Uterus (tissue), 4 donors: ENCODE results near the gene CCDC148. TPM values are rescaled to one million over a fixed set of nuclear protein-coding genes. Genes with fewer than 3 reads are reported as not detected.
"Not testable (repeated sequence)": the region's sequence is repeated elsewhere in the genome, so short reads cannot be mapped to it uniquely, and the experiment has no call there.

ENCODE experiments used
- DNase-seq, 2 donors: peaks; one replicate each; pipeline ENCODE4 v3.0.0-alpha.2; 2019 to 2020
- H3K27ac ChIP-seq, 2 donors: fragments of 200-600 bp; sonication (generic); 1 replicate in 1 of 2; 2 replicates in 1 of 2; pipeline ENCODE4 v1.5.1; 2016 to 2018
- H3K27me3 ChIP-seq, 2 donors: fragments of 200-600 bp; sonication (generic); one replicate each; pipeline ENCODE4 v1.5.1; 2018 to 2019; ENCODE audit warnings: control low read depth in 1 of 2
- H3K36me3 ChIP-seq, 2 donors: fragments of 200-600 bp; sonication (generic); one replicate each; pipeline ENCODE4 v1.5.1; 2019; ENCODE audit warnings: control low read depth in 1 of 2
- H3K4me1 ChIP-seq, 2 donors: fragments of 200-600 bp; sonication (generic); one replicate each; pipeline ENCODE4 v1.5.1; 2018 to 2019; ENCODE audit warnings: control low read depth in 1 of 2
- H3K4me3 ChIP-seq, 2 donors: fragments of 200-600 bp; sonication (generic); 1 replicate in 1 of 2; 2 replicates in 1 of 2; pipeline ENCODE4 v1.5.1; 2018 to 2019; ENCODE audit warnings: mild to moderate bottlenecking in 1 of 2
- H3K9me3 ChIP-seq, 2 donors: fragments of 200-600 bp; sonication (generic); one replicate each; pipeline ENCODE4 v1.5.1; 2019; ENCODE audit warnings: control low read depth in 1 of 2
- CTCF ChIP-seq, 4 experiments: fragments of 200-600 bp in 2 of 4; fragments of 450-650 bp in 2 of 4; sonication (generic) in 2 of 4; IDR thresholded peaks; one replicate each; pipeline ENCODE4 v1.5.1; 2016 to 2019; ENCODE audit warnings: antibody characterized with exemption in 4 of 4, mild to moderate bottlenecking in 2 of 4, moderate library complexity in 1 of 4
- POLR2A ChIP-seq, 2 donors: fragments of 450-650 bp; IDR thresholded peaks; one replicate each; pipeline ENCODE4 v1.6.1; 2016; ENCODE audit warnings: antibody characterized with exemption in 2 of 2, mild to moderate bottlenecking in 1 of 2, moderate library complexity in 1 of 2
- intact Hi-C: fragments of 100-400 bp; cut with DNase I; formaldehyde crosslinking; loops from one replicate; pipeline ENCODE4 v1.15.1; 2023; ENCODE audit warnings: low total_unique reads
- total RNA-seq, 4 donors: library from RNA; depleted of rRNA in 3 of 4; stranded (reverse); fragments of >200 nt in 3 of 4; gene quantifications; one replicate each; pipeline versions ENCODE4 v1.1.0 to v1.2.4, GENCODE V29; 2014 to 2023
- donor health status: DM: yes; HTN: yes; CAD: no.

Gene CCDC148
- total RNA-seq, 4 donors from 2014 or later = 0.77 to 9.7 (median 3.0) TPM; not detected in 1

GRCh38 chr2:158232476-158232875 is 224.1 kb downstream of the CCDC148 start:
- Histone ChIP-seq H3K36me3 (no peaks in the 10 kb centered on the region), H3K4me1 (no peaks in the 10 kb centered on the region), H3K4me3 (no peak overlapping the region), H3K27me3 (no peaks in the 10 kb centered on the region), H3K27ac (no peak overlapping the region), H3K9me3 (no peaks in the 10 kb centered on the region)
- no peak for TF ChIP-seq POLR2A (IDR thresholded peaks at IDR 0.05)
- TF ChIP-seq CTCF (IDR thresholded peaks at IDR 0.05) = no peak
- no peak for DNase-seq
- intact Hi-C loops = no loop called here

GRCh38 chr2:158228943-158229508 is 227.5 kb downstream of the CCDC148 start:
- H3K4me1 ChIP-seq = no peaks in the 10 kb centered on the region
- no peaks in the 10 kb centered on the region for H3K27me3 ChIP-seq
- DNase-seq = no peak
- no peaks in the 10 kb centered on the region for H3K9me3 ChIP-seq
- intact Hi-C loops = no loop called here
- TF ChIP-seq POLR2A (IDR thresholded peaks at IDR 0.05) = no peak
- no peak for TF ChIP-seq CTCF (IDR thresholded peaks at IDR 0.05)
- no peaks in the 10 kb centered on the region for H3K36me3 ChIP-seq
- H3K4me3 ChIP-seq = no peak overlapping the region
- H3K27ac ChIP-seq = no peak overlapping the region

- H3K4me1 ChIP-seq, H3K27me3 ChIP-seq, H3K4me3 ChIP-seq, DNase-seq, intact Hi-C loops, H3K27ac ChIP-seq, H3K36me3 ChIP-seq, H3K9me3 ChIP-seq: not testable (repeated sequence)
Observed at GRCh38 chr2:158223066-158223465, 233.5 kb downstream of the CCDC148 start.

- no peak for DNase-seq
- intact Hi-C loops = no loop called here
- no peaks in the 10 kb centered on the region for H3K36me3 ChIP-seq
- TF ChIP-seq CTCF (IDR thresholded peaks at IDR 0.05) (no peak), POLR2A (IDR thresholded peaks at IDR 0.05) (no peak)
- no peak overlapping the region for H3K4me3 ChIP-seq
- no peaks in the 10 kb centered on the region for H3K9me3 ChIP-seq
- H3K4me1 ChIP-seq = no peaks in the 10 kb centered on the region
- no peaks in the 10 kb centered on the region for H3K27me3 ChIP-seq
- H3K27ac ChIP-seq = no peak overlapping the region
Observed at GRCh38 chr2:158221063-158222020, 235.2 kb downstream of the CCDC148 start.

- no peak overlapping the region for H3K27ac ChIP-seq
- no peaks in the 10 kb centered on the region for H3K4me1 ChIP-seq
- intact Hi-C loops = no loop called here
- no peak for TF ChIP-seq POLR2A (IDR thresholded peaks at IDR 0.05)
- no peaks in the 10 kb centered on the region for H3K27me3 ChIP-seq
- no peak for DNase-seq
- no peak overlapping the region for H3K4me3 ChIP-seq
- H3K9me3 ChIP-seq = no peaks in the 10 kb centered on the region
- H3K36me3 ChIP-seq = no peaks in the 10 kb centered on the region
Observed at GRCh38 chr2:158217593-158217992, 239.0 kb downstream of the CCDC148 start.

GRCh38 chr2:158214431-158214830 is 242.1 kb downstream of the CCDC148 start:
- no peak for DNase-seq
- no peaks in the 10 kb centered on the region for H3K36me3 ChIP-seq
- no peak overlapping the region for H3K27ac ChIP-seq
- no peaks in the 10 kb centered on the region for H3K27me3 ChIP-seq
- no peaks in the 10 kb centered on the region for H3K4me1 ChIP-seq
- no peaks in the 10 kb centered on the region for H3K9me3 ChIP-seq
- intact Hi-C loops = no loop called here
- no peak overlapping the region for H3K4me3 ChIP-seq
- no peak for TF ChIP-seq POLR2A (IDR thresholded peaks at IDR 0.05)
- TF ChIP-seq CTCF (IDR thresholded peaks at IDR 0.05) = no peak
